GM12891 (cell line): Measurements from ENCODE around the gene GRHL1.

Source experiments
- POLR2A ChIP-seq: IDR thresholded peaks from 2 replicates; pipeline ENCODE4 v1.6.1; 2011; ENCODE audit warnings: low read depth, low read length, control low read depth
- POLR2AphosphoS5 ChIP-seq: IDR thresholded peaks from 2 replicates; pipeline ENCODE4 v1.6.1; 2011; ENCODE audit warnings: low read depth, low read length, control low read depth
- SPI1 ChIP-seq: IDR thresholded peaks from 2 replicates; pipeline ENCODE4 v1.6.1; 2011; ENCODE audit warnings: low read depth, low read length, control low read depth
- TAF1 ChIP-seq: IDR thresholded peaks from 2 replicates; pipeline ENCODE4 v1.6.1; 2011; ENCODE audit warnings: low read depth, low read length, control low read depth

- TF ChIP-seq POLR2AphosphoS5 (no peak), POLR2A (no peak), TAF1 (no peak), SPI1 (no peak)
These were observed 41.1 kb downstream of the GRHL1 start for GRCh38 chr2:9992427-9993187.
